IMR-90 (cell line): ENCODE results near the gene CUEDC2.

Source experiments
- BHLHE40 ChIP-seq: fragments of 150-350 bp; IDR thresholded peaks from 2 replicates; pipeline ENCODE4 v1.6.1; 2016; ENCODE audit warnings: mild to moderate bottlenecking, low read depth, low read length
- RAD21 ChIP-seq: IDR thresholded peaks from 2 replicates; pipeline ENCODE4 v1.6.1; 2012; ENCODE audit warnings: low read length, improper control_type of control experiment
- TF ChIP-seq, protein P1 (sequence below): conservative IDR thresholded peaks from 2 replicates; pipeline ENCODE4 v1.5.1; 2012; ENCODE audit warnings: mild to moderate bottlenecking, low read depth, low read length, improper control_type of control experiment
- TF ChIP-seq, protein P2 (sequence below): fragments of 150-350 bp; IDR thresholded peaks from 2 replicates; pipeline ENCODE4 v1.6.1; 2017; ENCODE audit warnings: mild to moderate bottlenecking, antibody characterized with exemption, low read length, low read depth

GRCh38 chr10:102434394-102435132, 2.2 kb upstream of the CUEDC2 start:
- TF ChIP-seq RAD21, result no peak
- TF ChIP-seq, protein P1, sequence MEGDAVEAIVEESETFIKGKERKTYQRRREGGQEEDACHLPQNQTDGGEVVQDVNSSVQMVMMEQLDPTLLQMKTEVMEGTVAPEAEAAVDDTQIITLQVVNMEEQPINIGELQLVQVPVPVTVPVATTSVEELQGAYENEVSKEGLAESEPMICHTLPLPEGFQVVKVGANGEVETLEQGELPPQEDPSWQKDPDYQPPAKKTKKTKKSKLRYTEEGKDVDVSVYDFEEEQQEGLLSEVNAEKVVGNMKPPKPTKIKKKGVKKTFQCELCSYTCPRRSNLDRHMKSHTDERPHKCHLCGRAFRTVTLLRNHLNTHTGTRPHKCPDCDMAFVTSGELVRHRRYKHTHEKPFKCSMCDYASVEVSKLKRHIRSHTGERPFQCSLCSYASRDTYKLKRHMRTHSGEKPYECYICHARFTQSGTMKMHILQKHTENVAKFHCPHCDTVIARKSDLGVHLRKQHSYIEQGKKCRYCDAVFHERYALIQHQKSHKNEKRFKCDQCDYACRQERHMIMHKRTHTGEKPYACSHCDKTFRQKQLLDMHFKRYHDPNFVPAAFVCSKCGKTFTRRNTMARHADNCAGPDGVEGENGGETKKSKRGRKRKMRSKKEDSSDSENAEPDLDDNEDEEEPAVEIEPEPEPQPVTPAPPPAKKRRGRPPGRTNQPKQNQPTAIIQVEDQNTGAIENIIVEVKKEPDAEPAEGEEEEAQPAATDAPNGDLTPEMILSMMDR, result no peak
- no peak for TF ChIP-seq BHLHE40
- TF ChIP-seq, protein P2, sequence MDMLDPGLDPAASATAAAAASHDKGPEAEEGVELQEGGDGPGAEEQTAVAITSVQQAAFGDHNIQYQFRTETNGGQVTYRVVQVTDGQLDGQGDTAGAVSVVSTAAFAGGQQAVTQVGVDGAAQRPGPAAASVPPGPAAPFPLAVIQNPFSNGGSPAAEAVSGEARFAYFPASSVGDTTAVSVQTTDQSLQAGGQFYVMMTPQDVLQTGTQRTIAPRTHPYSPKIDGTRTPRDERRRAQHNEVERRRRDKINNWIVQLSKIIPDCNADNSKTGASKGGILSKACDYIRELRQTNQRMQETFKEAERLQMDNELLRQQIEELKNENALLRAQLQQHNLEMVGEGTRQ, result no peak
